GM18498 (cell line): Measurements from ENCODE around the gene WIZ.

Source experiments
- ATAC-seq: cut with Tn5 transposase; IDR thresholded peaks from one replicate; pipeline ENCODE4 v1.9.1; 2021; ENCODE audit warnings: mild to moderate bottlenecking, moderate library complexity; ENCODE audit not compliant: unreplicated experiment

The WIZ gene

DNA sequence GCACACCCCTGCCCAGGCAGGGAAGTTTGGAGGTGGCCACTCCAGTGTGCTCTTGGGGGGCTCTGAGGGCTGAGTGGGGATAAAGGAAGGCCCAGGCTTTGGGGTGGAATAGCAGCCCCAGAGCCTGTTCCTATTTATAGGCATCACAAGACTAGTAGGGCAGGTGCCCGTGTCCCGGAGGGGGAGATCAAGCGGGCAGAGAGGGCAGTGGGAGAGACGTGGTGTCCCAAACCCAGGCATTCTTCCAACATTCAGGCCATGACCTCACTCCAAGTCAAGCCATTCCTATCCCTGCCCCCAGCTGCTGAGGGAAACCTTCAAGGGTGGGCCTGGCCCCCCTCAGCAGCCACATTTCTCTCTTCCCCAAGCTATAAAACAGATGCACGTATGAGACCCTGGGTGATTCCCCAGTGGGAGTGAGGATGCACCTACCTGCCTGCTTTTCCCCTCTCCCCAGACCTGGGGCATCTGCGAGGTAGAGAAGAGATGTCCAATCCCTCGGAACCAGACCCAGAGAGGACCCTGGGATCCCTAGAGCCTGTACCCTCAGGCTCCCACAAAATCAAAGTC is 3.9 kb downstream of the WIZ start:
- ATAC-seq = no peak

DNA sequence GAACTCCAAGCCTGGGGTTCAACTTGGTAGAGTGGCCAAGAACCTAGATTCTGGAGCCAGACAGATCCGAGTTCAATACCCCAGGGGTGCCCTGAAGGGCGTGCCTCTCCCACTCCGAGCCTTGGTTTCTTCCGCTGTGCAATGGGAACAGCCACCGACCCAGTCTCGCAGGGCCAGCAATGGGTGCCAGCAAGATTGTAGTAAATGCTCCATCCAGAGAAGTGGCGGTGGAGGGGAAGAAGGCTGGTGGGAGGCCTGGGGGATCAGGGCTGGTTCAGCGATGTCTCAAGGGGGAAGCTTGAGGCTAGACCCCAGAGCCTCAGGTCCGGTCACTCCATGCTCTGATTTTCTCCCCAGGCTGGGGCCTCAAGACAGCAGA is 4.5 kb downstream of the WIZ start:
- ATAC-seq = no peak

DNA sequence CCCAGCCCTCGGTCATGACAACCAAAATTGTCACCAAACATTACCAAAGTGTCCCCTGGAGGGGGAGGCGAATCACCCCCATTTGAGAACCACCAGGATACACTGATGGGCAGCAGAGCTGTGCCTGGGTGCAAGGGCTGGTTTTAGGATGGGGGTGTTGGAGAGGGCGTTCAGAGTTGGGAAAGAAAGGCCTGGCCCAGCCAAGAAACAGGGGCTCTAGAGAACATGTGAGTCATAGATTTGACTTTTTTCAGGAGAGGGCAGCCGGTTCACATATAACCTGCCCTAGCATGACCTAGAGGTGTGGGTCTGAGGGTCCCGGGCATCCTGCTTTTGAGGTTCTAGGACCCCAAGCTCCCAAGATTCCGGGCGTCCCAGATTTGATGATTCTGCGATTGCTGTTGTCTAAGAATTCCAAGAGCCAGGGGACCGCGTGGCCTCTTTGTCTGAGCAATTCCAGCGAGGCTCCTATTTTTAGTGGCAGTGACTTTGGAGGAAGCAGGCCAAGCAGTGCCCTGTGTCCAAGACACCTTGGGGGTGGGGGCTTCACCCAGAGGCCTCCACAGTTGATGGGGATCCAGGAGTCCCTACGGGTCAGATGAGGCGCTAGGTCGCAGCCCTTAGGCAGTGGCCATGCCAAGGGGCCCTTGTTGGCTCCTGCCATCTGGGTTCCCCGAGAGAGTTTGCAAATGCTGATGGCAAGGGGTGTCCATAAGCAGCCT is 5.1 kb downstream of the WIZ start:
- no peak for ATAC-seq

DNA sequence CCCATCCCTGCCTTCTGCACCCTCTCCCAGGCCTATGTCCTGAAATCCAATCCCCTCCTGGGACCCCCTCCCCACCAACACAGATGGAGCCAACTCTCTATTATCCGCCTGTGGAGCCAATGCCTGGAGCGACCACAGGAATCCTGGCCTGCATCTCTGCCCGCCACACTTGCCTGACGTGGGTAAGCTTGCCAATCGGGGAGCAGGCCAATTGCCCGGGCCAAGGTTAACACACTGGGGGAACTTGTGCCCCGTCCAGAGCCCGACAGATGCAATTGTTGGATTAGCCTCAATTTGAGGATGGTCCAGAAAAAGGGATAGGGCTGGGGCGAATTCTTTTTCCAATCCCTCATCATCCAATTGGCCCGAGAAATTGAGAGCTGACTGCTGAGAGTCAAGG is 5.9 kb downstream of the WIZ start:
- no peak for ATAC-seq

DNA sequence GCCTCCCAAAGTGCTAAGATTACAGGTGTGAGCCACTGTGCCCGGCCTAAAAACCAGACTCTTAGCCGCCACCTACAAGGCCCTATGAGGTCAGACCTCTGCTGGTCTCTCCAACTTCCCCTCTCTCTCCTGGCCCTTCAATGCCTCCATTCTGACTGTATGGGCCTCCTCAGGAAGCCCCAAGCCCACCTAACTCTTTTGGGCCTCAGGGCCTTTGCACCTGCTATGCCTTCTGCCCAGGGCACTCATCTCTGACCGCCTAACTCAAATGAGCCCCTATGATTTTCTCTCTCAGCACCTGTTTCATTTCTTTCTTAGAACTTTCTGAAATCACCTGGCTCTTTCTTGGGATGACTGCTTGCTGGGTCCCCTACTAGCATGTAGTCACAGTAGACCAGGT is 6.4 kb downstream of the WIZ start:
- ATAC-seq = no peak

DNA sequence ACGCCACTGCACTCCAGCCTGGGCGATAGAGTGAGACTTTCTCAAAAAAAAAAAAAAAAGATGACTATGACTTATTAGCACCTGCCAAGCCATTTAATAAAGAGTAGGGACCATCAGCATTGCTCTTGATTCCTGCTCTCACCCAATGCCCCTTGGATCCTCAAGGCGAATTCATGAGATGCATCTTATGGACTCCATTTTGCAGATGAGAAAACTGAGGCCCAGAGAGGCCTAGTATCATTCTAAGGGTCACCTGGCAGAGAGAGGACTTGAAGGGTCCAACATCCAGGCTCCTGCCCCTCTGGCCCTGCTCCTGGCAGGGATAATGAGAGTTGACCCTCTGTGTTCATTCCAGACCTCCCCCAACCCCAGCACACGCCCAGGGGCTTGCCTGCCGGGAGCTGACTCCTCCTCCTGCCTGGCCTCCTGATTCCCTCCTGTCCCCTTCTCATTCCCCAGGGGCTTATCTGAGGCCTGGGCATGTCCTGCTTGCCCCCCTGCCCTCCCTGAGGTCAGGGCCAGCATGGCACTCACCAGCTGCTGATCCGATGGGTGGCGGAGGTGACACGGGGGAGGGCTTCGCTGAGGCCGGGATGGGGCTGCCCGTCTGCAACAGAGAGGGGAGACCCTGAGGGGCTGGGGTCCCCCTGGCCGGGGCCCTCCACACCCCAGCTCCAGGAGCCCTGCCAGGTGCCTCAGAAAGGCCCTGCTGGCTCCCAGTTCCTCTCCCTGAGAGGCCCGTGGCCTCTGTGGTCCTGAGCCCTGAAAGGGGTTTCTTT is 7.4 kb downstream of the WIZ start:
- ATAC-seq = no peak

DNA sequence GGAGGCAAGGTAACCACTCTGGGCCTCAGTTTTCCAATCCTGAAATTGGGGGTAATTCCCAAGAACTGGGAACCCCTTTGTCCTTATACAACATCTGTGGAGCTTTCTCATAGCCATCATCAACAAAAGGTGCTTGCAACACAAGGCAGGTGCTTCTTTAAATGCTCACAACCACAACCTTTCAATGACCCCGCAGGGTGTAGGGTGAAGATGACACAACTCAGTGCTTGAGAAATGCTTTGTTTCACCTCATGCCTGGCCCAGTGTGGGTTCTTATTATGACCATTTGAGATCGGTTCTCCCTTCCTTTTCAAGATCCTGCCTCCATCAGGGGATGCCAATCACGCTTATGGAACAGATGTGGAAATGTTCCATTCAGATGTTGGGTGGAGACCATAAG is 8.4 kb downstream of the WIZ start:
- ATAC-seq = no peak

DNA sequence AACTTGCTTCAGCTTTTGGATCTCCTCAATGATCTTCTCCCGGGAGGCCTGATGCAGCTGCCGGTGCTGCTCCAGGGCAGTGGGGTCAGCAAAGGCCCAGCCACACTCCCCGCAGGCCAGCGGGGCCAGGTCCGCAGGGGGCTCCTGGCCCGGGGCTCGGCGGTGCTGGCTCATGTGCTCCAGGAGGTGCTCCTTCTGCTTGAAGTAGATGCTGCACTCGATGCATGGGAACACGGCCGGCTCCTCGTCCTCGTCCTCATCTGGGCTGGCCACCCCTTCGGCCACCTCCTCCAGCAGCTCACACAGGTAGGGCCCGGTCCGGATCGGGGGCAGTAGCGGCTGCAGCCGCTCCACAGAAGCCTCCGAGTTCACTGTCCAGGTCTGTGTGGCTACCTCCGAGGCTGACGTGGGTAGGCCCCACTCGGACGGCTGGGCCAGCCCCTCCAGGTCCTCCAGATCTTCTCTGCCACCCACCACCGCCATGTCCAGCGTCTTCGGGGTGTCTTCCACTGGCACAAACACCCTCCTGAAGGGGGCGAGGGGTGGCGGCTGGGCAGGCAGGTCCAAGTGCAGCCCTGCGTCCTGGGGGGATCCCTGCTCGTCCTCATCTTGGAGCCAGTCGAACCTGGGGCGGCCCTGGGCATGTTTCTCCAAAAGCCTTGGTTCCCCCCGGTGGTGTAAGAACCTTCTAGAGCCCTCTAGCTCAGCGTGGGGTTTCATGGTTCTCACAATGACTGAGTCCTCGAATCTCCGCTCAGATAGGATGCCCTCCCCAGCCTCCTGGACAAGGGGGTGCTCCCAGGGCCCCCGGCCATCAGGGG is 9.7 kb downstream of the WIZ start:
- no peak for ATAC-seq

DNA sequence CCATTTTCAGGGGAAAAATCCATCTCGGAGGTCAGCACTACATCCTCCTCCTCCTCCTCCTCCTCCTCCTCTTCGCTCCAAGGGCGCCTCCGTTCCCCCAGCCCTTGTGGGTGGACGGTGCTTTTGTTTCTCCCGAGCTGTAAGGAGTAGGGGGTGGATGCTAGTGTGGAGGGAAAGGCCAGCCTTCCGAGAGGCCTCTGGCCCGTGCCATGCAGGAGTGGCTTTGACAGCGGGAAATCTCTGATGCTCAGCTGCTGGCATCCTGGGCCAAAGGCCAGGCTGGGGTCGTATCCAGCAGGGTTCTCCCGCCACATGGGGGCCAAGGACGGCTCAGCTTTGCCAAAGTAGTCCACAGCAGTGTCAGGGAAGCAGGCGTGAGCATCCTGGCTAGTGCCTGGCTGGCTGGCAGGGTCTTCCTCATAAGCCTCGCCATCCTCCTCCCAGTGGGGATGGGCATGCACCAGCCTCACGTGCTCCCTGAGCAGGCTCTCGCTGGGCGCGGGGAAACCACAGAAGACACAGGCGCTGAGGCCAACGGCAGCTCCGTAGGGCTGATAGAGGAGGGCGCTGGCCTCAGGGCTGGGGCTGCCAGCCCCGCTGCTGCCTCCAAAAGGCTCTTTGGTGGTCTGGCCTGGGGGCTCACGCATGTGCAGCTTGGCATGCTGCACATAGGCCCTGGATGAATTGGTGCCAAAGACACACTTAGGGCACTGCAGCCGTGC is 10.5 kb downstream of the WIZ start:
- no peak for ATAC-seq

DNA sequence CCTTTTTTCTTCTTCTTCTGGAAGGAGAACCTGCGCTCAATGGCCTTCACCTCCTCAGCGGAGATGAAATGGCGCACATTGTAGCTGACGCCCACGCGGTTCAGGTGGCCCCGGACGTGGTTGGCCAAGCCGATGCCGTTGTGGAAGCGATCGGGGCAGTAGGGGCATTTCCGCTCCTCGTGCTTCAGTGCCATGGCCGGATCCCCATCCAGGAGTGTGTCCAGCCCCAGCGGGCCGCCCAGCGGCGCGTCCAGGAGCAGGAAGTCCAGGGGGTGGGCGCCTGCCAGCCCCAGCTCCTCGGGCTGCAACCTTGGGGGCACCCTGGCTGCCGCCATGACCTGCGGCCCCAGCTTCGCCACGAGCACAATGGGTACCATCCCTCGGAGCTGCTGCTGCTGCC is 11.2 kb downstream of the WIZ start:
- ATAC-seq = no peak

DNA sequence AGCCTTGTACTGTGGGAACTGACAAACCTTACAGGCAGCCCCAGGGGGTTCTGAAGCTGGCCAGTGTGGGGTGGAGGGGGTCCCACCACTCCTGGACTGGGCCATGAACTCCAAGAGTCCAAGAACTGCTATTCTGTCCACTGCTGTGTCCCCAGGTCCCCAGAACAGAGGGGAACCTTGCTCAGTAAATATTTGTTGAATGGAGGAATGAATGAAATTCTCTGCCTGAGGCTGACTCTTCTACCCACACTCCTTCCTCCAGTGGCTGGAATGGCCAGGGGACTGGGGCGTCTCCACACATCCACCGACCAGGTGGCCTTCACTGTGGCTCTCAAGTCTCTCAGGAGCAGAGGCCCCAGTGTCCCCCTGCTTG is 11.6 kb downstream of the WIZ start:
- no peak for ATAC-seq

DNA sequence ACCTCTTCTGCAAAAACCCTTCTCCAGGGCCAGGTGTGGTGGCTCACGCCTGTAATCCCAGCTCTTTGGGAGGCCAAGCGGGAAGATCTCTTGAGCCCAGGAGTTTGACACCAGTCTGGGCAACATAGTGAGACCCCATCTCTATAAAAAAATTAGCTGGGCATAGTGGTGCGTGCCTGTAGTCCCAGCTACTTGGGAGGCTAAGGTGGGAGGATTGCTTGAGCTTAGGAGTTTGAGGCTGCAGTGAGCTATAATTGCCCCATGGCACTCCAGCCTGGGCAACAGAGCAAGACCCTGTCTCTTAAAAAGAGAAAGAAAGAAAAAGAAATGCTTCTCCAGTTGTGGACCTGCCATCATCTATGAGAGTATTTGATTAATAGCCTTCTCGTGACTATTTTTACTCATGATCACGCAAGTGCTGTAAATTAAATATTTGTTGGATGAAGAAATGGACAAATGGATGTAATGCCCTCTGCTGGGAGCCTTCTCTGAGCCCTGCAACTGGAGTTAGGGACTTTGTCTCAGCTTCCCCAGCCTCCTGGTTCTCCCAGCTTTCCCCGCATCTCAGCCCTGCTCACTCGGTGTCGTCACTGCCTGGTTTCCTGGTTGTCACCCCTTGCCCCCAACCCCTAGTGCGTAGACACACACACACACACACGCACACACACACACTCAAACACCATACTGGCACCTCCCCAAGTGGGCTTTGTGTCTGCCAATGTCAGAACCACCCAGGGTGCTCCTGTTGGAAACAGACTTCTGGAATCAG is 12.2 kb downstream of the WIZ start:
- no peak for ATAC-seq

DNA sequence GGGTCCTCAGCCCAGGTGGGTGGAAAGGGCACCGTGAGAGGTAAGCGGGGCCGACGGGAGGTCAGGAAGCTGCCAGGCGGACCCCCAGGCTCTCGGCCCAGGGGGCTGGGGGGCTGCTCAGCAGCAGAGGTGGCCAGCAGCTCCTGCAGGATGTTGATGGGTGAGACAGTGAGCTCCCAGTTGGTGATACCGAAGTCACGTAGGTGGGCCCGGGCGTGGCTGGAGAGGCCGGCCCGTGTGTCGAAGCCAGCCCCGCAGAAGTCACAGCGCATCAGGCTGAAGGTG is 13.0 kb downstream of the WIZ start:
- ATAC-seq = no peak

DNA sequence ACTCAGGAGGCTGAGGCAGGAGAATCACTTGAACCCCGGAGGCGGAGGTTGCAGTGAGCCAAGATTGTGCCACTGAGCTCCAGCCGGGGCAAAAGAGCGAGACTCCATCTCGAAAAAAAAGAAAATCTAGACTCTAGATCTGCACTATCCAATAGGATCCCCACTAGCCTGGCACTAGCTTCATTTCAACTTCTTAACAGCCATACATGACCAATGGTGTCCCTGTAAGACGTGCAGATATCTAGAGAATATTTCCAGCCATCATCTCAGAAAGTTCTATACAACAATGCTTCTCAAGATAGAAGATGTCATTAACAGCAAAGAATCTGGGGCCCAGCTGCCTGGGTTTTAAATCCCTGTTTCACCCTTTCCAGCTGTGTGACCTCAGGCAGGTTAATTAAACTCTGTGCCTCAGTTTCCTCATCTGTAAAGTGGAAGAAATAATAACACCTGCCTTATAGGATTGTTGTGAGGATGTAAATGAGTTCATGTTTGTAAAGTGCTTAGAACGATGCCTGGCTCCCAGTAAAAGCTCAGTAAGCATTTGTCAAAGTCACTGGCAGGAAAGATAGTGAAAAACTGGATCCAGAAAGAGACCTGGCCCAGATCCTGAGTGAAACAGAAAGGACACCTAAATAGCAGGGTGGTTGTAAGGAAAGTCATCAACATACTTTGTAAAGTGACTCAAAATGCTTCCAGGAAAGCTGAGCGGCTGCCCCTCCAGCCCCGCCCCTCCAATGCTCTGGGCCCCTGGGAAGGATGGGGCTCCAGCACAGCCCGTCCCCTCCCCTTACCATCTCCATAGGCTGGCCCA is 13.5 kb downstream of the WIZ start:
- no peak for ATAC-seq

DNA sequence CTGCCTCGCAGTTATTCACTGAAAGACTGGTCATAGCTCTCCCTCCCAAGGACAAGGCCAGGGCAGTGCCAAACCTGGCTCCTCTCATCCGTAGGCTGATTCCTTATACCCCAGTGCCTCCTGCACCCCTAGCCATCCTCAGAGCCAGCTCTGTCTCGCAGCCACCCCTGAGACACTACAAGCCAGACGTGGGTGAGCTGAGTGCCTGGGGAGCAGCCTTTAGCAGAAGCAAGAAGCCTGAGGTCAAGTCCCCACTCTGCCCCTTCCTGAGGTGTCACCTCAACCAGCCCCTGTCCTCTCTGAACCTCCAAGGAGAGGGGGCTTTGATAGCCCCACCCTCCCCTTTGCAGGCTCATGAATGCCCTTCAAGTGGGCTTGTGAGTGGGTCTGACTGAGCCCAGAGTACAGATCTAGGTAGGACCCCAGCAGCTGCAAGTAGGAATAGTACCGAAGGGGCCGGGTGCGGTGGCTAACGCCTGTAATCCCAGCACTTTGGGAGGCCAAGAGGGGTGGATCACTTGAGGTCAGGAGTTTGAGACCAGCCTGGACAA is 16.2 kb downstream of the WIZ start:
- no peak for ATAC-seq

DNA sequence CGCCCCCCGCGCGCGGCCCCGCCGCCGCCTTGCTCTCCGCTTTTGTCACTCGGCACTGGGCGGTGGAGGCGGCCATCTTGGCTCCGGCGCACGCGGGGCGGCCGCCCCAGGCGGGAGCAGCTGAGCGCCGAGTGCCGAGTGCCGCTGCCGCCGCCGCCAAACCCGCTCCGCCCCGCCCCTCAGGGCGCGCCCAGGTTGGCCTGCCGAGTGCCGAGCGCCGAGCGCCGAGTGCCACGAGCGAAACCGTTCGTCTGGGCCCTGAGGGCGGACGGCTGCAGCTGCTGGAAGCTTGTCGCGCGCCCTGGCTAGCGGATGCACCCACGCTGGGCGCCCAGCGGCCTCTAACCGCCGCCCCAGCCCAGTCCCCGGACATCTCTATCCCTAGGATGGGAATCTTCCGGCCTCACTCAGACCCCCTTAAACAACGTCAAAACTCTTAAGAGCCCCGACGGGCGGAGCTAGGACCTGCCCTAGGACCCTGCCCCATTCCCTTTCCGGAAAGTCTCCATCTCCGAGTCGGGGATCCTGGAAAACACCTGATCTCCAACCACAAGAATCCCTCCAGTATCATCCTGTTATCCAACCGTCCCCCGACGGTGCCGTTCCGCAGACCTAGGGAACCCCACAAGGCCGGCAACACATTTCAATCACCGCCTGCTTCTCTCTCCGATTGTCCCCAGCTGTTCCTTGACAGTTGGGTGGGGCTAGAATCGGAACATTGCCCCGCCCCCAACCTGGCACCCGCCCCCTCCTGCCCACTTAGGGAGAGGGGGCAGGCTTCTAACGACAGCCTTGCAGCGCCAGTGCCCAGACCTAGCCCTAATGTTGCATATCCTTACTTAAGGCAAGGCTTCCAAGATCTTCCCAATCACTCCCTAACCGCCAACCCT is 16.9 kb downstream of the WIZ start:
- peak; percentile 77 for ATAC-seq

DNA sequence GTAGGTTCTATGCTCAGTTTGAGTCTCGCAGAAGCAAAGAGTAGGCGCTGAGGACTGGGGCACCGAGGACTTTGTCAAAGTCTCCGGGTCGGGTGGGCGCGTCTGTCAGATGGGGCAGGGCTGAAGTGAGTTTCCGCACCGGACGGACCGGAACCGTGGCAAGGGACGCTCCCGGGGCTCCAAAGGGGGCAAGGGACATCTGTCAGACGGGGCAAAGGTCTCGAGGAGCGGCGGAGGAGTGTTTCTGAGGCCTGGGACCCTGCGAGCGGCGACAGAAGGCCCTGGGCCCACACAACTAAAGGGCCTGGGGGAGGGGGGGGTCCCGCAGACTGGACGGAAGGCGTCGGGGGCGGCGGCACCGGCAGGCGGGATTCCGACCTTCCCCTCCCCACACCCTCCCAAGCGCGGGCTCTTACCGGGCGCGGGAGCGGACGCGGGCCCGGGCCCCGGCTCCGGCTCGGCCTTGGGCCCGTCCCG is 17.7 kb downstream of the WIZ start:
- ATAC-seq = peak; percentile 10

DNA sequence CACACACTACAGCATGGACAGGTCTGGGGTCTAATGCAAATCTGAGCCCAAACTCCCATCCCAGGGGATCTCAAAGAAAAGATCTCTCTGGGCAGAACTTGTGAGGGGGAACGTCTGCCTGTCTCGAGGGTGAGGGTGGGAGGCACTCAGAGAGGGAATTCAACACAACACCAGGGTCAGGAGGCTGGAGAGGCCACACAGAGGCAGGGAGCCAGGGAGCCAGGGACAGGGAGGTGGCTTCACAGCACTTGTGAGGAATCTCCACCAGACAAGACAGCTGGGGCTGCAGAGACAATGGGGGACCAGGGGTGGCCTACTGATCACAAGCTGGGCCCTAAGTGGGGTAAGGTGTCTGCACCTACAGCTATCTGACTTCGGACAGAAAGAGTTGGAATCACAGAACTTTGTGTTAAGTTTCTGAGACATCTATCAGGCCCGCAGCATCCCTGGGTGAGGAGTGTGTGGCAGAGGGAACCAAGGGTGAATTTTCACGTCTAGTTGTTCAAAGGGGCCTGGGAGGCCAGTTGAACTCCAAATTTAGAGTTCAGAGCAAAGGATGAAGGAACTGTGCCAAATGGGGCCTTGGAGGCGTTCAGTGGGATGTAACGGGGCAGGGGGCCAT is 18.2 kb downstream of the WIZ start:
- no peak for ATAC-seq
